Right renal pelvis (tissue), 4 donors: ENCODE results near the gene ASPG. TPM values are rescaled to one million over a fixed set of nuclear protein-coding genes. Genes with fewer than 3 reads are reported as not detected.

Source experiments
- DNase-seq, 4 donors: peaks; one replicate each; pipeline ENCODE4 v3.0.0-alpha.2; 2013; ENCODE audit warnings: low read depth in 4 of 4, low spot score in 3 of 4, missing footprints in 1 of 4
- polyA plus RNA-seq, 4 donors: library from polyadenylated mRNA; unstranded; fragments of 120-200 nt; gene quantifications; one replicate each; pipeline ENCODE4 v1.2.1, GENCODE V29; 2013; ENCODE audit not compliant: insufficient read length in 4 of 4

The ASPG gene
- polyA plus RNA-seq, 4 donors, result 12.3 to 20.2 (median 16.5) TPM

GRCh38 chr14:104113631-104114420 lies 28.3 kb downstream of the ASPG start:
- no peak for DNase-seq

GRCh38 chr14:104114421-104115130 lies 29.1 kb downstream of the ASPG start:
- DNase-seq, result no peak

GRCh38 chr14:104115131-104115600 lies 29.7 kb downstream of the ASPG start:
- no peak for DNase-seq

GRCh38 chr14:104115691-104116287 lies 30.3 kb downstream of the ASPG start:
- no peak for DNase-seq

- no peak for DNase-seq
Observed at GRCh38 chr14:104116288-104116755, 30.8 kb downstream of the ASPG start.

- no peak for DNase-seq
Observed at GRCh38 chr14:104116756-104117340, 31.3 kb downstream of the ASPG start.

GRCh38 chr14:104117341-104118005 lies 32.0 kb downstream of the ASPG start:
- DNase-seq, result no peak

GRCh38 chr14:104118006-104118844 lies 32.7 kb downstream of the ASPG start:
- no peak for DNase-seq

GRCh38 chr14:104119119-104119487 lies 33.6 kb downstream of the ASPG start:
- DNase-seq, result no peak

- no peak for DNase-seq
Observed at GRCh38 chr14:104119488-104120251, 34.2 kb downstream of the ASPG start.

- no peak for DNase-seq
Observed at GRCh38 chr14:104120281-104120741, 34.8 kb downstream of the ASPG start.

GRCh38 chr14:104121142-104121541 lies 35.6 kb downstream of the ASPG start:
- no peak for DNase-seq

- DNase-seq, result no peak
Observed at GRCh38 chr14:104123879-104124278, 38.4 kb downstream of the ASPG start.

- DNase-seq, result no peak
Observed at GRCh38 chr14:104125011-104125410, 39.5 kb downstream of the ASPG start.

GRCh38 chr14:104126753-104127152 lies 41.3 kb downstream of the ASPG start:
- no peak for DNase-seq

GRCh38 chr14:104128981-104129380 lies 43.5 kb downstream of the ASPG start:
- no peak for DNase-seq

- DNase-seq, result no peak
Observed at GRCh38 chr14:104129556-104129955, 44.1 kb downstream of the ASPG start.

- no peak for DNase-seq
Observed at GRCh38 chr14:104130974-104131651, 45.6 kb downstream of the ASPG start.
